GM12864 (cell line): ENCODE results near the gene JAKMIP2.

Experiments
- DNase-seq: peaks from one replicate; pipeline ENCODE4 v3.0.0-alpha.2; 2011; ENCODE audit warnings: low read depth
- H3K4me3 ChIP-seq: 2 replicates; pipeline ENCODE4 v1.5.1; 2011; ENCODE audit warnings: mild to moderate bottlenecking, low read depth, low read length, control low read depth
- CTCF ChIP-seq: IDR thresholded peaks from 2 replicates; pipeline ENCODE4 v1.5.1; 2011; ENCODE audit warnings: low read depth, mild to moderate bottlenecking, moderate library complexity, low read length, control low read depth, inconsistent platforms; ENCODE audit errors: missing control alignments

JAKMIP2 gene

DNA sequence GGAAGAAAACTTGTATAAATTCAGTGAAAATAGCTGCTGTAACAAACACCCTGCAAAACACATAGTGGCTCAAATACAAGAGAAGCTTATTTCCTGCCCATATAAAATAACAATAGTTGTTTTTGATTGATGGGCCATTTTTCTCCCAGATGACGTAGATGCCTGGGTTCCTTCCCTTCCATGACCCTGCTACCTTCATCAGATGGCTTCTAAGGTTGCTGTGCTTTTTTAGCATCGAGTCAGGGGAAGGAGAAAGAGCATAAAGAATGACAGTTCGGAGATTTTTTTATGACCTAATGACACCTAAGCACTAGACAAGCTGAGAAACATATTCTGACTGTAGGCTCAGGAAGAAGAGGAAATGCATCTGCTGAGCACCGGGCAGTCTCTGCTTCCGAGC lies 238.0 kb downstream of the JAKMIP2 start:
- no peak for DNase-seq
- H3K4me3 ChIP-seq: no peak overlapping the region
- TF ChIP-seq CTCF: no peak

DNA sequence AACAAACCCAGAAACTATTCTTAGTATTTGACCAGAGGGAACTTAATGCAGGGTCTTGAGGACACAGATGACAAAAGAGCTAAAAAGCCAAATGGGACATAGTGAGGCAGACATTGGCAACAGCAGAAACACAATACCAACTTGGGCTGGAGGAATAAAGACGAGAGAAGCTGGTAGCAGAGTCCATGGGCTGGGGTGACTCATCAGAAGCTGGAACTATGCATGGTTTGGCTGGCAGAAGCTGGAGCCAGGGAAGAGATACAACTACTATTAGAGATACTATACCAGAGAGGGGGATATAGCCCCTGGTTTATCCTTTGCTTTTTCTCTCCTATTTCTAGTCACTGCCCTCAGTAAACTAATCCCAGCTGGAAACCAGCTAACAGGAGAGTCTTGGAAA lies 243.5 kb downstream of the JAKMIP2 start:
- H3K4me3 ChIP-seq: no peak overlapping the region
- no peak for TF ChIP-seq CTCF
- DNase-seq: no peak

DNA sequence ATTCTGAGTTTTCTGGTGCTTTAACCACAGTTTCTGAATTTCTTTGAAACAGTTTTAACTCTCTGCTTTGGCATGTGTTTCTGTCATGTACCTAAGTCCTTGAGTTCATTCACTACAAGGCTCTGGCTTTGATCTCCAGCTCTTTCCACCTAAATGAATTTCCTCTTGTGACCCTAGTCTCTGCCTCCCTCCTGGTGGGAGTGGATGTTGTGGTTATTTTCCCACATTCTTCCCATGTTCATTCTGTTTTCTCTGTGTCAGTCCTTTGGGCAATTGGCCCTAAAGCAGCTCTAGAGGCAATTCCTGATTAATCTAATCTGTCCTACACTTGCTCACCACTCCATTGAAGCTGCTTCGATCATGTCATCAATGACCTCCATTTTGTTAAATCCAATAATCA lies 244.3 kb downstream of the JAKMIP2 start:
- H3K4me3 ChIP-seq: no peak overlapping the region
- no peak for TF ChIP-seq CTCF
- no peak for DNase-seq
